IPS-NIHi11 (cell line): ENCODE measurements around the gene STK31.
"Not testable (repeated sequence)": the region's sequence is repeated elsewhere in the genome, so short reads cannot be mapped to it uniquely, and the experiment has no call there.

Experiments
- DNase-seq: peaks from one replicate; pipeline ENCODE4 v3.0.0; 2012; ENCODE audit warnings: mixed read lengths, low spot score

Gene STK31

GRCh38 chr7:23712368-23713284, 2.6 kb downstream of the STK31 start:
- DNase-seq, result peak; percentile 39

GRCh38 chr7:23713285-23714149, 3.5 kb downstream of the STK31 start:
- DNase-seq, result no peak

- DNase-seq, result no peak
Measured at GRCh38 chr7:23714150-23714464, 4.1 kb downstream of the STK31 start.

DNA sequence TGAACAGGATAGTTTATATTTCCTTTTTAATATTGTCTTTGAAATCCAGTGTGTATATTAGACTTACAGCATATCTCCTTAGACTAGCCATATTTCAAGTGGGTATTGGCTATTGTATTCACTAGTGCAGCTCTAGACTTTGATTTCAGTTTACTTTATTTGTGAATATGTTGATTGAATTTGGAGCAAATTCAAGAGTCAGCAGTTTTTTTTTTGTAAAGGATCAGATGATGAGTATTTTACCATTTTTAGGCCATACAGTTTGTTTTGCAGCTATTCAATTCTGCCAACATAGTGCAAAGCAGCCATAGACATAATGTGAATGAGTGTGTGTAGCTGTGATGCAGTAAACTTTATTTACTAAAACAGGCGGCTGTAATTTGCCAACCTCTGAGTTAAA, 4.6 kb downstream of the STK31 start:
- no peak for DNase-seq

DNA sequence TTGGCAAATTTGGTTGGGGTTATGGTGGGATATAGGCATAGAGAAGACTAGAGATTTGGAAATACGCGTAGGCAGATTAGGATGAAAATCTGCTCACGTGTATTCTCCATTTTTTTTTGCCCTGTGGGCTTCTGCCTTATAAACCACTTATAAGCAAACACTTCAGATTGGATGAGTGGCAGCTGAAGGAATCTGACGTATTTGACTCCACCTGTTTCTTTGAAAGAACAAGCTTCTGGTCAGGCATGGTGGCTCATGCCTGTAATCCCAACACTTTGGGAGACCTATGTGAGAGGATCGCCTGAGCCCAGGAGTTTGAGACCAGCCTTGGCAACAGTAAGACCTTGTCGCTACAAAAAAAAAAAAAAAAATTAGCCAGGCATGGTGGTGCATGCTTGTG, 5.1 kb downstream of the STK31 start:
- DNase-seq, result no peak

DNA sequence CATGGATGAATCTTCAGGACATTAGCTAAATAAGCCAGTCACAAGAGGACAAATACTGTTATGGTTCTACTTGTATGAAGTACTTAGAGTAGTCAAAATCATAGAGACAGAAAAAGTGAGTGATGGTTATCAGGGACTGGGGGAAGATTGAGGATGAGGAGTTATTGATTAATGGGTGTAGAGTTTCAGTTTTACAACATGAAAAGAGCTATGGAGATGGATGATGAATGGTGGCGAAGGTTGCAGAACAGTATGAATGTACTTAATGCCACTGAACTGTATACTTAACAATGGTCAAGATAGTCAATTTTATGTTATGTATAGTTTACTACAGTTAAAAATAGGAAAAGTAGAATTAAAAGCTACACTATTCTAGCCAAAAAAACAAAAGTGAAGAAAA, 7.8 kb downstream of the STK31 start:
- no peak for DNase-seq

DNA sequence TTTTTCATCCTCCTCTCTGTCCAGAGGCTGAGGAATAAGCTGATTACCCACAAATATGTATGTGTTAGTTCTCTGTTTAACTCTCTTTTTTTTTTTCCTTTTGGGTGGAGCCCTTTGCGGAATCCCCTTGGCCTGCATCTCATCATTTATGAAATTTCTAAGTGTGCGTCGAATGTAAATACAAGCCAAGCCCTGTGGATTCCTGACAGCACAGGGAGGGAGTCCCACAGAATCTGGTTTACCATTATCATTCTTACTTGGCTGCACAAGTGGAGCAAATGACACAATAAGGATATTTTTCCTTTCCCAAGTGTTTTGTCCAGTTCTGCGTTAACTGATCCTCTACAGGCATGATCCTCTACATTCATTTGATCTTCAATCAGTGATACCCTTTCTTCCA, 11.4 kb downstream of the STK31 start:
- DNase-seq, result no peak

GRCh38 chr7:23722587-23723216, 12.7 kb downstream of the STK31 start:
- not testable (repeated sequence) for DNase-seq

DNA sequence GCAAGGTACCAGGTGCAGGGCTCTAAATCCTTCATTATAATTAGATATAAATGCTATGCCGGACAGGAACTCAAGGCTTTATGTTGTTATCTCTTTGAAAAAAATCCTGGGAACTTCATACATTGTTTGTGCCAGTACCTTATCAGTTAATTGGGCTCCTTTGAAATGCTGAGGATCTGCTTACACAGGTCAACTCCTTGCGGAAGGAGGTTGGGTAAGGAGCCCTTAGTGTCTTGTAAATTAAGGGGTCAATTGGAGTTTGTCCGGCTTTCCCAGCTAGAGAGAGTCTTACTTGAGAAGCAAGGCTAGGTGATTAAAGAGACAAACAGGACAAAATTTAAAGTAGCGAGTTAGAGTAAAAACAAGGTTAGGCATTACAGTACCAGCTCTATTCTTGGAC, 14.1 kb downstream of the STK31 start:
- not testable (repeated sequence) for DNase-seq

GRCh38 chr7:23742051-23742450, 32.0 kb downstream of the STK31 start:
- no peak for DNase-seq

DNA sequence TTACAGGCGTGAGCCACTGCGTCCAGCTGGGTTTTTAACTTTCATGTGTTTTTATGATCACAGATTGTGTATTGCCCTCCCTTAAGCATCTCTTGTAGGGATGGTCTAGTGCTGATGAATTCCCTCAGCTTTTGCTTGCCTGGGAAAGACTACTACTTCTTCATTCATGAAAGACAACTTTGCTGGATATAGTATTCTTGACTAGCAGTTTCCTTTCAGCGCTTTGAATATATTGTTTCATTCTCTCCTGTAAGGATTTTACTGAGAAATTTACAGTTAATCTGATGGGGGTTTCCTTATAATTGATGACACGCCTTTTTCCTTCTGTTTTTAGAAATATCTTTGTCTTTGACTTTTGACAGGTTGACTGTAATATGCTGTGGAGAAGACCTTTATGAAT, 33.2 kb downstream of the STK31 start:
- DNase-seq, result no peak

- no peak for DNase-seq
Measured at GRCh38 chr7:23746629-23747028, 36.6 kb downstream of the STK31 start.

GRCh38 chr7:23751852-23752251, 41.8 kb downstream of the STK31 start:
- DNase-seq, result no peak

GRCh38 chr7:23758839-23759238, 48.8 kb downstream of the STK31 start:
- DNase-seq, result not testable (repeated sequence)

DNA sequence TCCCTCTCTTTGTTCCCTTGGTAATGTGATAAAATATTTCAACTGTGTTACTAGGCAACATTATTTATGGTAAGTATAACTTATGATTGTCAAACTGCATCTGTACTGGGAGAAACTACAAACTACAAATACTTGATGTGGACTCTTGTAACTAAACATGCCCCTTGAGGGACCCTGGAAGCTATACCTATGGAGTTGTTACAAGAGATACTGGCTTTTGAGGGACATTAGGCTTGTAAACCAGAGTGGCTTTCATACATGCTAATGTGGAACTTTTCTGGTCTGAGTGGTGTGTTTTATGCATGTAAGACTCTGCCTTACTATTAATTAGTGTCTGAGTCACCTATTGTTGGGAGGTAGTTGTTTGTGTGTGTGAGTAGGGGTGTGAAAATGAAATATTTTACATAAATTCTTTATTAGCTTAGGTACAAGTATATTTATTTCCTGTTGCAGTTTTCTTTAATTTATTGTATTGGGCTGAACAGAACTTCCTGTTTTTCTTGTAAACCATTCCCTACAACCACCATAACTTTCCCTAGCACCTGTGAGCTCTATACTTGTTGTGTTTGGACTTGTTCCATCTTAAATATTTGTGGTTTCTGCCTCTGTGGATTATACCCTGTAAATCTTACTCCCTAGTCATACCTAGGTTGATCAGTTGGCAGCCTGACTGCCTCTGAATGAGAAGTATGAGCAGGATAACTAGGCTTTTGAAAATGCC, 49.8 kb downstream of the STK31 start:
- peak; percentile 37 for DNase-seq

DNA sequence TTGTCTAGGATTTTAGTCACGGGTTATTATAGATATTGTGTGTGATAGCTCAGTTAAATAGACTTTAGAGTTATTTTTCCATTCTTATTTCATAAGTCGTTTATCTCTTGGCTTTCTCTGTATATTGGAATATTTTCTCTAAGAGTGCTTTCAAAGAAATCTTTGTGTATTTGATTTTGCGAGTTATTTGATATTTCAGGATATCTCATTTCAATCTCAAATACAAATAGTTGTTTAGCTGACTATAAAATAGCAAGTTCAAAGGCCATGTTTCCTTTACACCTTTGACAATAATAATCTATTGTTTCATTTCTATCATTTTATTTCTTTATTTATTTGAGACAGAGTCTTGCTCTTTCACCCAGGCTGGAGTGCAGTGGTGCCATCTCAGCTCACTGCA, 55.9 kb downstream of the STK31 start:
- DNase-seq, result no peak

DNA sequence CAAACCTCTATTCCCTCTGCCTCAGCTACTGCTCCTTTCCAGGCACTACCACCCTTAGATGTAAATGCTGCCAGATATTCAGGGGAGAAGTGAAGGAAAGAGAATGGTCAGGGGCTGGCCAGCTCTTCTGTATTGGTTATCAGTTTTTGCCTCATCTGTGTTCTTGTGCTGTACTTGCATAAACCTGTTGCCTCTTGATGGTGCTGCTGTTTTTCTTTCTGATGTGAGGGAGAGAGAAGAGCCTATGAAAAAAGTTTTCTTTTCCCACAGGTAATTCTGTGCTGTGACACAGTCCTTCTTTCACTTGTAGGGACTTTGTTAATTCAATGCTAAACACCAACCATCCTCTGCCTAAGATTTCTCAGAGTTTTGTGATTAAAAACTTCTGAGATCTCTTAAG, 57.5 kb downstream of the STK31 start:
- no peak for DNase-seq

DNA sequence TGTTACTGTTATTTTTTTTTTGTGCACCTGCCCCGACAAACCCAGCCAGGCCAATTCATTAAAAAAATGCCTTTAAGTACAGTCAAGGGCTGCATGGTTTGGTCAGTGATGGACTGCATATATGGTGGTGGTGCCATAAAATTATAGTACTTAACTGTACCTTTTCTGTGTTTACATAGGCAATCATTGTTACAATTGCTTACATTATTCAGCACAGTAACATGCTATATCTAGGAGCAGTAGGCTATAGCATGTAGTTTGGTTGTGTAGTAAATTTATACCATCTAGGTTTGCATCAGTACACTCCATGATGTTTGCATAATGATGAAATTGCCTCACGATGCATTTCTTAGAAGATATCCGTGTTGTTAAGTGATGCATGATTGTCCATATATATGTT, 58.0 kb downstream of the STK31 start:
- no peak for DNase-seq

DNA sequence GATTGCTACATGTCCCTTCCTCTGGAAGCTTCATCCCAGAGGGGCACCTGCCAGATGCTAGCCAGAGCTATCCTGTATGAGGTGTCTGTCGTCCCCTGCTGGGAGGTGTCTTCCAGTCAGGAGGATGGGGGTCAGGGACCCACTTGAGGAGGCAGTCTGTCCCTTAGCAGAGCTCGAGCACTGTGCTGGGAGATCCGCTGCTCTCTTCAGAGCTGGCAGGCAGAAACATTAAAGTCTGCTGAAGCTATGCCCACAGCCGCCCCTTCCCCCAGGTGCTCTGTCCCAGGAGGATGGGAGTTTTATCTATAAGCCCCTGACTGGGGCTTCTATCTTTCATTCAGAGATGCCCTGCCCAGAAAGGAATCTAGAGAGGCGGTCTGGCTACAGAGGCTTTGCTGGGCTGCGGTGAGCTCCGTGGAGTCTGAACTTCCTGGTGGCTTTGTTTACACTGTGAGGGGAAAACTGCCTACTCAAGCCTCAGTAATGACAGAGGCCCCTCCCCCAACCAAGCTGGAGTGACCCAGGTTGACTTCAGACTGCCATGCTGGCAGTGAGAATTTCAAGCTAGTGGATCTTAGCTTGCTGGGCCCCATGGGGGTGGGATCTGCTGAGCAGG, 69.3 kb downstream of the STK31 start:
- not testable (repeated sequence) for DNase-seq

DNA sequence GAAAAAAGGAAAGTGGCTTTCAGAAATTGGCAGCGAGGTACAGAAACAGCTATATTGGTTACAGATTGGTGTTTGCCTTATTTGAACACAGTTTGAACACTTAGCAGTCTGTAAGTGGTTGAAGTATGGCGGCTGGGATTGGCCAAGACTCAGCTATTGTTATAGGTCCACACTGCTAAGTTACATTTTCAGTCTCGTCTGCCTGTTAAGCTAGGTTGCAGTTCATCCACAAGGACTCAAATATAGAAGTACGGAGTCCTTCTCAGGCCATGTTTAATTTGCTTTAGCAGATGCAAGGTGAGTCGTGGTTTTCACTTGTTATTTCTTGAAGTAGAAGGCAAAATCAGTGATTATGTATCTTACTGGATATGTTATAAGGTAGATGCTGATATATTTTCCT, 73.1 kb downstream of the STK31 start:
- no peak for DNase-seq

DNA sequence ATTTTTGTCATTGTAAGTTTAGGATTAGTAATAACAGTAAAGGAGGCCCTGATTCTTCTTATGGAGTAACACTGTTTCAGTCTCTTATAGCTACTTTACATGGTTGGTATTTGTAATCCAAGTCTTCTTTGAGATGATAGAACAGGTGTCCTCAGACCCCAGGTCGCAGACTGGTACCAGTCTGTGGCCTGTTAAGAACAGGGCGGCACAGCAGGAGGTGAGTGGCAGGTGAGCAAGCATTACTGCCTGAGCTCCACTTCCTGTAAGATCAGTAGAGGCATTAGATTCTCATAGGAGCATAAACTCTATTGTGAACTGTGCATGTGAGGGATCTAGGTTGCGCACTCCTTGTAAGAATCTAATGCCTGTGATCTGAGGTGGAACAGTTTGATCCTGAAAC, 77.3 kb downstream of the STK31 start:
- no peak for DNase-seq

- DNase-seq, result no peak
Measured at GRCh38 chr7:23788843-23789242, 78.8 kb downstream of the STK31 start.
